ENCODE data around the gene SYP. TPM values are rescaled to one million over a fixed set of nuclear protein-coding genes. Genes with fewer than 3 reads are reported as not detected.

SYP gene
- total RNA-seq, 3 donors from 2014 or later (not counting 1 experiment from before 2014, with no cell fraction given): 0.36 to 1.0 (median 0.80) TPM

GRCh38 chrX:49209434-49210251 is 9.7 kb upstream of the SYP start:
- Mint-ChIP-seq H3K4me3 (peak overlapping the region; percentile 42), H3K36me3 (no peaks in the 10 kb centered on the region), H3K4me1 (no peaks in the 10 kb centered on the region), H3K9me3 (no peaks in the 10 kb centered on the region), H3K27ac (no peak overlapping the region), H3K27me3 (ENCODE audit: low read depth in 2 of 2) (peaks cover 0 to 4% of the 10 kb centered on the region in 2 donors)
- peak in 1 of 2 donors; percentile 4 for DNase-seq
- ATAC-seq: peak; percentile 54 to 84 (median 77)
- WGBS (ENCODE audit: insufficient coverage): 40% methylated on average over 24 of the region's 28 CpGs
- H3K4me1 ChIP-seq (ENCODE audit: control insufficient read depth, insufficient read depth, low read length): no peaks in the 10 kb centered on the region
- TF ChIP-seq CTCF (IDR thresholded peaks at IDR 0.05): no peak
- no peak overlapping the region for H3K27ac ChIP-seq (ENCODE audit: low read length)
- no peaks in the 10 kb centered on the region for H3K9me3 ChIP-seq (ENCODE audit: control insufficient read depth, insufficient read depth, low read length)
- H3K36me3 ChIP-seq (ENCODE audit: control insufficient read depth, insufficient read depth, low read length): no peaks in the 10 kb centered on the region
- no peaks in the 10 kb centered on the region for H3K27me3 ChIP-seq (ENCODE audit: control insufficient read depth, insufficient read depth, low read length)
- intact Hi-C loops (cut with micrococcal nuclease): no loop called here
- no peak overlapping the region for H3K4me3 ChIP-seq (ENCODE audit: low read length)

GRCh38 chrX:49208399-49208798 is 8.4 kb upstream of the SYP start:
- no peaks in the 10 kb centered on the region for H3K27me3 ChIP-seq (ENCODE audit: control insufficient read depth, insufficient read depth, low read length)
- H3K27ac Mint-ChIP-seq: no peak overlapping the region
- H3K4me1 ChIP-seq (ENCODE audit: control insufficient read depth, insufficient read depth, low read length): no peaks in the 10 kb centered on the region
- intact Hi-C loops (cut with micrococcal nuclease): no loop called here
- DNase-seq: no peak
- H3K4me1 Mint-ChIP-seq: no peaks in the 10 kb centered on the region
- H3K27me3 Mint-ChIP-seq (ENCODE audit: low read depth in 2 of 2): peaks cover 0 to 4% of the 10 kb centered on the region in 2 donors
- H3K36me3 Mint-ChIP-seq: no peaks in the 10 kb centered on the region
- H3K4me3 ChIP-seq (ENCODE audit: low read length): no peak overlapping the region
- no peaks in the 10 kb centered on the region for H3K36me3 ChIP-seq (ENCODE audit: control insufficient read depth, insufficient read depth, low read length)
- H3K9me3 Mint-ChIP-seq: no peaks in the 10 kb centered on the region
- no peak for TF ChIP-seq CTCF (IDR thresholded peaks at IDR 0.05)
- H3K9me3 ChIP-seq (ENCODE audit: control insufficient read depth, insufficient read depth, low read length): no peaks in the 10 kb centered on the region
- H3K4me3 Mint-ChIP-seq: no peak overlapping the region
- 93% methylated on average over 5 of the region's 5 CpGs for WGBS (ENCODE audit: insufficient coverage)
- no peak overlapping the region for H3K27ac ChIP-seq (ENCODE audit: low read length)
- ATAC-seq: no peak

- no peaks in the 10 kb centered on the region for H3K27me3 ChIP-seq (ENCODE audit: control insufficient read depth, insufficient read depth, low read length)
- DNase-seq (no peak), ATAC-seq (no peak)
- no peak overlapping the region for H3K27ac ChIP-seq (ENCODE audit: low read length)
- Mint-ChIP-seq H3K27me3 (ENCODE audit: low read depth in 2 of 2) (no peaks in the 10 kb centered on the region), H3K4me1 (no peaks in the 10 kb centered on the region), H3K4me3 (no peak overlapping the region), H3K36me3 (no peaks in the 10 kb centered on the region), H3K9me3 (no peaks in the 10 kb centered on the region), H3K27ac (no peak overlapping the region)
- no peak overlapping the region for H3K4me3 ChIP-seq (ENCODE audit: low read length)
- H3K4me1 ChIP-seq (ENCODE audit: control insufficient read depth, insufficient read depth, low read length): no peaks in the 10 kb centered on the region
- no peak for TF ChIP-seq CTCF (IDR thresholded peaks at IDR 0.05)
- no peaks in the 10 kb centered on the region for H3K36me3 ChIP-seq (ENCODE audit: control insufficient read depth, insufficient read depth, low read length)
- 79% methylated on average over 7 of the region's 8 CpGs for WGBS (ENCODE audit: insufficient coverage)
- intact Hi-C loops (cut with micrococcal nuclease): no loop called here
- no peaks in the 10 kb centered on the region for H3K9me3 ChIP-seq (ENCODE audit: control insufficient read depth, insufficient read depth, low read length)
Observed at GRCh38 chrX:49206543-49206942, 6.5 kb upstream of the SYP start.

GRCh38 chrX:49205443-49205842 is 5.5 kb upstream of the SYP start:
- H3K4me1 Mint-ChIP-seq: peaks cover 0 to 4% of the 10 kb centered on the region in 2 donors
- no peaks in the 10 kb centered on the region for H3K36me3 Mint-ChIP-seq
- no peaks in the 10 kb centered on the region for H3K9me3 Mint-ChIP-seq
- Histone ChIP-seq H3K27me3 (ENCODE audit: control insufficient read depth, insufficient read depth, low read length) (no peaks in the 10 kb centered on the region), H3K27ac (ENCODE audit: low read length) (no peak overlapping the region), H3K4me3 (ENCODE audit: low read length) (no peak overlapping the region), H3K36me3 (ENCODE audit: control insufficient read depth, insufficient read depth, low read length) (no peaks in the 10 kb centered on the region), H3K9me3 (ENCODE audit: control insufficient read depth, insufficient read depth, low read length) (no peaks in the 10 kb centered on the region), H3K4me1 (ENCODE audit: control insufficient read depth, insufficient read depth, low read length) (peaks cover 4% of the 10 kb centered on the region)
- 86% methylated on average over 6 of the region's 13 CpGs for WGBS (ENCODE audit: insufficient coverage)
- DNase-seq (no peak), ATAC-seq (no peak)
- no peaks in the 10 kb centered on the region for H3K27me3 Mint-ChIP-seq (ENCODE audit: low read depth in 2 of 2)
- no peak for TF ChIP-seq CTCF (IDR thresholded peaks at IDR 0.05)
- intact Hi-C loops (cut with micrococcal nuclease): no loop called here
- no peak overlapping the region for H3K4me3 Mint-ChIP-seq
- H3K27ac Mint-ChIP-seq: no peak overlapping the region
